Amniotic stem cell (primary cell): ENCODE results near the gene PID1.
A peak's percentile ranks its signal among the peaks of the same experiment; 100 is the strongest.
"Not testable (repeated sequence)": the region's sequence is repeated elsewhere in the genome, so short reads cannot be mapped to it uniquely, and the experiment has no call there.

Source experiments
- DNase-seq: peaks from one replicate; lab custom pipeline; 2025; lab: John Stamatoyannopoulos, UW

PID1 gene

DNA sequence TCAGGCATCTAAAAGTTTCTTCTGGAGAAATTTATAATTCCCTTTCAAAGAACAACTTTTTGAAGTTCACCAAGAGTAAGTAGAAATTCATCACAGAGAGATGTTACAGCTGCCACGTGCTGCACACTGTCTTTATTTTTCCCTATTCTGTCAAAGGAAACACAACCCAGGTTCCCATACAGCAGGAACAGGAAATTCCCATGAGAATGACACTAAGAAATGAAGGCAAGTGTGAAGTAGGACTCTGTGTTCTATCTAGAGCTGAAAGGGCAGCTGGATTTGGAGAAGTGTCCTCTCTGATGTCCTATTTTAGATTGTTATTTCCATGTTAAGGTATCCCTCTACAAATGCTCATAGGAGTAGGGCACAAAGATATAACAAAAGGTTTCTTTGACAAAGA, 58.8 kb downstream of the PID1 start:
- no peak for DNase-seq

DNA sequence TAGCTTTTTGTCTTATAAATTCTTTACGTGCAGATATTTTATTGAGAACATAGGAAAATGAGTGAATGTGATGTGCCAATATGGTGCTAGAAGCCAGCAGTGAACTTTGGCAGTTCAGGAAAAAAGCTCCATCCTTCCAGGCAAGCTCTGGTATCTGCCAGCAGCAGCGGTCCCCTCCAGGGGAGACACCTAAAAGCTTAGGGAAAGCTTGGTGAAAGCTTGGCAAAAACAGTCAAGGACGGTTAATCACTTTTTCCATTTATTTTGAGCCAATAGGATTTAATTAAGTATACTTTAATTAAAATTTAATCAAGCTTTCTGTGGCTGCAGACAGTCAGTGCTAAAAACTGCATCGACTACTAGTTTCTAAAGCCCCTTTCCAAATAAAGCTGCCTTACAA, 60.4 kb downstream of the PID1 start:
- DNase-seq, result no peak

DNA sequence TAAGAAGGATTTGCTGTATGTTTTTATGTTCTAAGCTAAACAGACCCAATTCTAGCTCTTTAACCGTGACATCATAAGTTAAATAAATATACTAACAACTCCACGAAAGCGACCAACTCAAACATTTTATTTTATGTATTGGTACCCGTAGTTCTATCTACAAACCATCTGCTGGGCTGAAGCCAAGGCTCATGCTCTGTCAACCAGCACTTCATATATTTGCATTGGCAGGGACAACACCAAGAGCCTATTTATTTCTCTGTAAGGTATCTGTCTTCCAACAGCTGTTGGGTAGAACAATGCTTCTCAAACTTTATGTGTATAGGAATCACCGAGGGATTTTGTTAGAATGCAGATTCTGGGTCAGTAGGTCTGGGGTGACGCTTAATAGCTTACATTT, 64.5 kb downstream of the PID1 start:
- DNase-seq, result no peak

DNA sequence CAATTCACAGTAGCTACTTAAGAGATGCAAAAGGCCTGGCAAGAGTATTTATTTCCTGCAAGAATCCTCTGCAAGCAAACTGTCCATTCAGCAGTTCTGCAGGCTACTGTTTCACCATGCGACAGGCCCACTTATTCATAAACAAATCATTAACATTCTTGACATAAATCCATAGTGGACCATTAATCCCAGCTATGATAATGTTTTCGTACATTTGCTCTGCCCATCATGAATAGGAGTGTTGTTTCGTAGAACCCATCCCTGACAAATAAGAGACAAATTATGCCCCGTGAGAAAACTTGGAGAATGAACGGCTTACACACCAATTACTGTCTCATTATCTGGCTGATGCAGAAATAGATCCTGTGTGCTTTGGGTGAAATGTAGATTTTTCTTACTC, 65.4 kb downstream of the PID1 start:
- DNase-seq, result no peak

DNA sequence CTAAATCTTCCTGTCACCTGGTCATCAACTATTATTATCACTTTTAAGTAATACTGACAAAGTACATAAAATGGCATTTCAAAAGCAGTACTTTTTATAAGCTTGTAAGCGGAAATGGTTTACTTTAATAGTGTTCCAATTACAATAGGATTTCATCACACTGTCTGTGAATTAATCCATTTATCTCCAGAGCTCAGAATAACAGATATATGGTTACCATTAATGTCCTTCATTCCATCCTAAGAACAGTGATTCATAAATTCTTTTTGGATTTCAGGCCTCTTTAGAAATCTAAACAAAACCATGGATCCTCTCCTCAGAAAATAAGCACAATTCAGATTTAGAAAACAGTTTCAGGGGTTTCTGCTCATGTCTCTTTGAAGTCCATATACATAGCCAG, 68.4 kb downstream of the PID1 start:
- no peak for DNase-seq

DNA sequence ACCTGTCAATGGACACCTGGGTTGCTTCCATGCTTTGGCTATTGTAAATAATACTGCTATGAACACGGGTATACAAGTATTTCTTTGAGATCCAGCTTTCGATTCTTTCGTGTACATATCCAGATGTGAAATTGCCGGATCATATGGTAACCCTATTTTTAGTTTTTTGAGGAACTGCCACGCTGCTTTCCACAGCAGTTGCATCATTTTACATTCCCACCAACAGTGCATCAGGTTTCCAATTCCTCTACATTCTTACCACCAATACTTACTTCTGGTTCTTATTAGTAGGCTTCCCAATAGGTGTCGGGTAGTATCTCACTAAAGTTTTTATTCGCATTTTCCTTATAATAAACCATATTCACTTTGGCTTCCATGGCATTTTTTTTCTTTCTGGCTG, 69.6 kb downstream of the PID1 start:
- DNase-seq, result no peak

DNA sequence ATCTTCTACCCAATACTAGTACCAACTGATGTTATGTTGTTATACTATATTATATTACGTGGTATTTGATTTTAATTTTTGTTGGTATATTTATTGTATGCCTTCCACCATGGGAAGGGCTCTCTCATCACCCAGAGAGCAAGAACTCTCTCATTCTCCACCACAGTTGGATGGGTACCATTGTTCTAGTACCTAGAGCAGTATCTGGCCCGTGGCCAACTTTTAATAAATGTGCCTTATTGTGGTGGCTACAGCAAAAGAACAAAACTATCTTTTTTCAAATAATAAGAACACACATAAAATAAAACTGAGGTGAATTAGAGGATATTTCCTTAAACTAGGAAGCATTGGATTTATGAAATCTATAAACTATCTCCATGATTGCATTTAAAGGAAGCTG, 71.8 kb downstream of the PID1 start:
- DNase-seq, result no peak

DNA sequence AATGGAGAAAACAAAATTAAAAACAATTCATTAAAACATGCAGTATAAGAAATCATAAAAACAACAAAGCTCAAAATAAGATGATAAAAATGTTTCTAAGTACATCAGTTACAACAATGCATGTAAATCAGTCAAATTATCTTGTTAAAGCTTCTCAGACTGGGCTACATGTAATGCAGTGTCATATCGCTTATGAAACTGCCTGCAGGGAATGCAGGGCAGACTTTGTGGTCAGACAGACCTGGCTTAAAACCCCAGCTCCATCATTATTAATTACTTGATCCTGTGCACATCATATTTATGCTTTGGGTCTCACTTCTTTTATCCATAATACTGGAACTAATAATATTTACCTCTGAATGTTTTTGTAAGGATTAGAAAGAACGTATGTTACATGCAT, 74.6 kb downstream of the PID1 start:
- no peak for DNase-seq

DNA sequence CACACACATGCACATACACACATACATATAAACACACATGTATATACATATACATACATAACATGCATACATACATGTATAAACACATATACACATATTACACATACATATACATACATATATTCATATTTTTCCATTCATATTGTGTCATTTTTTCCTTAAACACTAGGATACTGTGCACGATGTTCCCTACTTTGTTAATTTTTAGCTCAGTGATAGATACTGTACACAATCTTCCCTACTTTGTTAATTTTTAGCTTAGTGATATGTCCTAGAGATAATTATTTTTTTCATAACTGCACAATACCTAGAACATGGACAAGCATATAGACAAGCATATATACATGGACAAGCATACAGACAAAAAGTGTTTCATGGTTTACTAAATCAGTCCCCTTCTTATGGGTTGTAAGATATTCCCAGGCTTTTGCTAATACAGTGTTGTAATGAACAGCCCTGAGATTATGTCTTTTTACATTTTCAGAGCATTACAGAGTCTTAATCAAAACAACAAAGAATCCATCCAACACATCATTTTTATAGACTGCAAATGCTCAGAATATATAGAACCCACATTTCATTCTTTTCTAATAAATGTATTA, 75.6 kb downstream of the PID1 start:
- no peak for DNase-seq

DNA sequence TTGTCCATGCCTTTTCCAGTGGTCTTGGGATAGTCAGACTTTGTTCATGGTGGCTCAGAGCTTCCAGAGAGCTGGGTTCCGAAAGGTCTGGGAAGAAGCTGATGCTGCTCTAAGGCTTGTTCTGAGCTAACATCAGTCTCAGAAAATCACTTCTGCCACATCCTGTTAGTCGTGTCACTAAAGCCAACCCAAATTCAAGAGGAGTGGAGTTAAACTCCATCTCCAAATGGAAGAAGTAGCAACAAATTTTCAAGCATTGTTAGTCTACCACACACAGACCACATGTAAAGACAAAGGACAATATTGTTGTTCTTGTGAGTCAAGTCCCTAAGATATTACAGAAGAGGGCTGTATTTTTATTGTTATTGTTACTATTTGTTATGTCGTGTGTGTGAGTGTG, 77.8 kb downstream of the PID1 start:
- DNase-seq, result no peak

DNA sequence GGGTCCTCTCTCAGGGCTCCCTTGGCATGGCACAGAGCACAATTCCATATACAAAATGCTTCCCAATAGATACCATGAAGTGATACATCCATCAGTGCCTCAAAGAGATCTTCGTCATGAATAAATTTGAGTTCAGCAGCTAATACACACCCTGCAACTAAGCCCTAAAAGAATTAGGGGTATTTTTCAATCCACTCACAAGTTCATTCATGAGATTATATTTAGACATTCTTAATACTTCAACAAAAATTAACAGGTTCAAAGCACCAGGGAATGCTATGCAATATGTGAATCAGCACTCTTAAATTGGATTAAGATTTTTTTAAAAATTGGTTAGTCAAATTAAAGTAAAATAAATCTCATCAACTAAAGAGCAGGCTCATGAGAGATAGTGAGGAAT, 79.7 kb downstream of the PID1 start:
- DNase-seq, result no peak

DNA sequence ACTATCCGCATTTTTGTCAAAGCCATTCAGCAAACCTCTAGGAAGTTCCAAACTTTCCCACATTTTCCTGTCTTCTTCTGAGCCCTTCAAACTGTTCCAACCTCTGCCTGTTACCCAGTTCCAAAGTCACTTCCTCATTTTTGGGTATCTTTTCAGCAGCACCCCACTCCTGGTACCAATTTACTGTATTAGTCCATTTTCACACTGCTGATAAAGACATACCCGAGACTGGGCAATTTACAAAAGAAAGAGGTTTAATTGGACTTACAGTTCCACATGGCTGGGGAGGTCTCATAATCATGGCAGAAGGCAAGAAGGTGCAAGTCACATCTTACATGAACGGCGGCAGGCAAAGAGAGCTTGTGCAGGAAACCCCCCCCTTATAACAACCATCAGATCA, 84.0 kb downstream of the PID1 start:
- not testable (repeated sequence) for DNase-seq

DNA sequence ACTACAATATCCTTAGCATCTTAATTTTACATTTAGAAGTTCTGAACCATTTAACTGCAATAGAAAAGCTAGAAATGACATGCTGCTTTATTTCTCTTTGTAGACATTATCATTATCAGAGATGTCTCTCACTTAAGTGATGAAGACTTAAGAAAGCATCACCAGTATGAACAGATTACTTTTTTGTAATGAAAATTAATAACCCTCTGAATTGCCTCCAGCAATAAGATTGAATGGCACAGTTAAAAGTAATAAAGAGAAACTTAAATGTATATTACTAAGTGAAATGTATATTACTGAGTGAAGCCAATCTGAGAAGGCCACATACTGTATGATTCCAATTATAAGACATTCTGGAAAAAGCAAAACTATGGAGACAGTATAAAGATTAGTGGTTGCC, 89.4 kb downstream of the PID1 start:
- no peak for DNase-seq

DNA sequence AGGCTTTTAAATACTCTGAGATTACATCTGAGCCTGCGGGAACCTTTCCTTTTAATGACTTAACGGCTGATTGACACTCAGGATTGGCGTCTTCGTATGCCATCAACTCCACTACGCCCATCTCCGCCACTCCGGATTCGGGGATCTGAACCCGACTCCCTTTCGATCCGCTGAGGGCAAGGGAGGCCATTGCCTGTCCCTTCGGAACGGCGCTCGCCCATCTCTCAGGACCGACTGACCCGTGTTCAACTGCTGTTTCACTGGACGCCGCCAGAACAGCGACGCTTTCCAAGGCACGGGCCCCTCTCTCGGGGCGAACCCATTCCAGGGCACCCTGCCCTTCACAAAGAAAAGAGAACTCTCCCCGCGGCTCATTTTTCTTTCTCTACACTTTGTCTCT, 90.4 kb downstream of the PID1 start:
- no peak for DNase-seq

DNA sequence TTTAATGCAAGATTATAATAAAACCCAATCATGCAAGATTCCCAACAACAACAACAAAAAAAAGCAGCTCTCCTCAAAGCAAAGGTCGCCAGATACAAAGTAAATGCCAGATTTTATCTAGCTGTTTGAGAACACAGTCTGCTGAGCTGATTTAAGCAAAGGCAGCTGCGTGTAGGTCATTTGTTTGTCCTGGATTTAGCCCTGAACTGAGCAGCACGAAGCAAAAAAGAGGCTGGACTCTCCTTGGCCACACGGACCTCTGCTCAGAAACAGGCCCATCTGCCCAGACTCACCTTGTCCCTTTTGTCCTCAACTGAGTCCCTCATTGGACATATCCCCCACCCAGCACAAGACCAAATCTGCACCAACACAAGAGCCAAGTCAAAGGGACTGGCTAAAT, 91.5 kb downstream of the PID1 start:
- no peak for DNase-seq

DNA sequence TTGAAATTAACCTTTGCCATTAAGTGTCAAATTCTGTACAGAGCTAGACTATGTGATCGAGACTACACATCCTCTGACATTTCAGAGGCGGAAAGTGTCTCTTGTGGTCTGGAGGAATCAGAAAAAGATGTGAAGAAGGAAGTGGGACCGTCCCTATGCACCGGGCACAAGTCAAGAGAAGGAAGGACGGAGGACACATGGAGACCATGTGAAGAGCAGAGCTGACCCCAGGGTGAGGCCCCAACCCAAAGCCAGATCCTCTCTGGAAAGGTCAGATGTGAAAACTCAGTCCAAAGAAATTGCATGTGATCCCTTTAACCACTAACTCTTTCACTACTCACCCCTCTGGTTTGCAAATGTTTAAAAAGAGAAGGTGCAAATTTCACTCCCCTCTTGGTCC, 92.4 kb downstream of the PID1 start:
- no peak for DNase-seq

DNA sequence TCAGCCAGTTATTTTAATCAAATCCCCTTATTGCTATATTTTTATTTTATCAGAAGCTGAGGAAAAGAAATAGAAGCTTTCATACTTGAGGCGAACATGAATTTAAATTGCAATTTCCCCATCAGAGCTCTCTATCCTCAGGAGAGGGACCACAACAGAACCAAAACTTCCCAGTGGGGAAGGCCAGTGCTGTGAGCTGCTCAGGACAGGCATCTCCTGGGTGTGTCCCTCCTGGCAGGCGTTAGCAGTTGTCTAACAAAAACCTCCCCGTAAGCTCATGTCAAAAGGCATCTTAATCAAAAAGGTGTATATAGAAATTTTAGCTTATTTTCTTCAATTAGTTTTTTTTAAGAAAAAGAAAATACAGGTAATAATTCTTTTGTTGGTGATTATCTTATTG, 93.0 kb downstream of the PID1 start:
- DNase-seq, result no peak

DNA sequence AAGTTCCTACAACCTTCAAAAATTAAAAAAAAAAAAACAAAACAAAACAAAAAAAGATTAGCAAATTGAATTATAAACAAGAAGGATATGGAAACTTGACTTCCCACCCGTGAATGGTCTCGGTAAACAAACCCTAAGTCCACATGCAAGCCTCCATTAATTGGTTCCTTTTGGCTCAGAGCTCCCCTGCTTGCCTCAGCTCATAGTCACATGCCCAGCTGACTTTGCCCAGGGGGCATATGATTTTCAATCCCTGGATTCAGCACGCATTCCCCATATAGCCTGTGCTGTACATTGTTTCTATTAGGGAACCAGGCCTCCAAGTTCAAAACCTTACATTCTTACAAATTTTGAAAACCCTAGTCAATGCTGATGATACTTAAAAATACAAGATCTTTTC, 95.0 kb downstream of the PID1 start:
- no peak for DNase-seq

DNA sequence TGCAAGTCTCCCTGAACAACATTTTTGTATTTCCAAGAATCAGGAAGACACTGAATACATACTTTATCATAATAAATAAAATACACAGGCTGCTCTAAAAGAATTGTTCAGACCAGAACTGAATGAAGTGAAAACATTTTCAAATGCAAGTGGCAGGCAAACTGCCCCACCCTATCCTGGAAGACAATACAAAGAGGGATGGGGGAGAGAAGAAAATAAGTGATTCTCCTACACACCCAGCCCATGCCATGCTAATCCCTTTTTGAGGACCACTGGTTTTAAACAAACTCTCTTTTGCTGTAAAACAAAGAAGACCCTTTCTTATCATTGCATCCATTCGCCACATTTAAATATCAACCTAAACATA, 95.6 kb downstream of the PID1 start:
- DNase-seq, result no peak

DNA sequence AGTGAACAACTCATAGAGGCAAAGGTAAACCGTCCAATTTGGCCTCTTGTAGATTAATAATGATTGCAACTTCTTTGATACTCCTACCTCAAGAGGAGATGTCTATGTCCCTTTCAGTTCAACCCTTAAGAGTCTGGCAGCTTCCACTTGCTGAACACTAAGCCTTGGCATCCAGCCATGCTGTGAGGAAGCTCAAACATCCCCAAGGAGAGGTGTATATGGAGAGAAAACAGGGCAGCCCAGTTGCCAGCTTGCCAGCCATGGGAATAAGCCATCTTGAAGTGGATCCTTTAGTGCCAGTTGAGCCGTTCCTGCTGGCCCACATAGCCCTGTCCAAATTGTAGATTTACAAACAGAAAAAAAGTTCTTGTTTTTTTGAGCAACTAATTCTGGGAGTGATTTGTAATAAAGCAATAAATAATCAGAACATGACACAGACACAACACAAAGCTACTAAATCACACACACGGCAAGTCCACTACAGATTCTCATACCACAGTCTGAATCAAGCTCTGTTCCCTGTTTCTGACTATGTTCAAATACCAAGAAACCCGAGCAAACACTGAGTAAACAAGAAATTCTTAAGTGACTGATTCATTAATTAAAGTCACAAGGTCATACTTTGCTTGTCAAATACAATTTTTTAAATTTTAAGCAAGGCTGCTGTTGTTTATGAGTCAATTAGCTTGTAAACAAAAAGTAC, 96.1 kb downstream of the PID1 start:
- DNase-seq, result peak; percentile 32

DNA sequence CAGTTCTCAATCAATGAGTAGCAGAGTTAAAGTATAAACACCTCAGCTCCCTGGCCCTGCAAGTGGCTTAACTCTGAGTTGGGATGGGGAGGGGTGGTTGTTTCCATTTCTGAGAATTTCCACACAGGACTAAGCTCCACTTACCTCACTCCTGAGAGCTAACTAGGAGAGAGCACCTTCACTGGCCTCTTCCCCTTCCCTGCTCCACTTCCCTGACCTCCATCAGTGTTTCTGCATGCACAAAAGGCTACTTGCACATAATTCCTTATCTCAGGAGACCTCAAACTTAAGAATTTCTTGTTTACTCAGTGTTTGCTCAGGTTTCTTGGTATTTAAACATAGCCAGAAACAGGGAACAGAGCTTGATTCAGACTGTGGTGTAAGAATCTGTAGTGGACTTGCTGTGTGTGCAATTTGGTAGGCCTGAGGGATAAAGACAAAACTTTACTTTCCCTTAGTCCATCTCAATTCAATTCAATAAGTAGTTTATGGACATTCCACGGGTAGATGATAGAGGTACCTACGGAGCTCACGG, 97.2 kb downstream of the PID1 start:
- DNase-seq, result no peak

DNA sequence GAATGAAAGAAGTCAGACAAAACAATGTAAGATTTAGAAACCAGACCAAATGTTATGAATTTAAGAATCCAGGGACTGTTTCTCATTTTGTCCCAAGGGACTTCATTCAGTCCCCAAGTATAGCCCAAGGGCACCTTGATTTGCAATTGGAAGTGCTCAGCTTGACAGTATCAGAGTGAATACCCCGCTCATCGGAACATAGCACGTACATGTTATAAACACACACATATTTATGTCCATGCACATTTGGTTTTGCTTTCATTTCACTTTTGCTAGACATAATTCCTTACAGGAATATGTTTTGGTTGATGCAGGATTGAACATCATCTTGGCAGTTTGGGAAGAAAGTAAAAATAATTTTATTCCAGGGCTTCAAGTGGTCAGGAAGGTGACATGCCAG, 100.2 kb downstream of the PID1 start:
- DNase-seq, result no peak

DNA sequence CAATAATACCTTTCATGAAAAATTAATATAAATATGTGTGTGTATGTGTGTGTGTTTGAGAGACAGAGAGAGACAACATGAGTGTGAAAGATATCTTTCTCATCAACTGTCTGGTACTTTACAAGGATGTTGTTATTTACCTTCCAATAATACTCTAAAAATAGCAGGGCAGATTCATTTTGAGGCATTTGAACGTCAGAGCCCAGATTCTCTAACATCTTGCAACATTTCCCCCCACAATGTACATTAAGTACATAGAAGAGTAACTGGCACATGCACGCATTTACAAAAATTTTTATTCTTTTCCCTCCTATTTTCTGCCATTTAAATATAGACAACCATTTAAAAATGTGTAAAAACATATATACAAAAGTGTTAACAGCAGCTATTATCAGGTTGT, 100.9 kb downstream of the PID1 start:
- DNase-seq, result no peak

DNA sequence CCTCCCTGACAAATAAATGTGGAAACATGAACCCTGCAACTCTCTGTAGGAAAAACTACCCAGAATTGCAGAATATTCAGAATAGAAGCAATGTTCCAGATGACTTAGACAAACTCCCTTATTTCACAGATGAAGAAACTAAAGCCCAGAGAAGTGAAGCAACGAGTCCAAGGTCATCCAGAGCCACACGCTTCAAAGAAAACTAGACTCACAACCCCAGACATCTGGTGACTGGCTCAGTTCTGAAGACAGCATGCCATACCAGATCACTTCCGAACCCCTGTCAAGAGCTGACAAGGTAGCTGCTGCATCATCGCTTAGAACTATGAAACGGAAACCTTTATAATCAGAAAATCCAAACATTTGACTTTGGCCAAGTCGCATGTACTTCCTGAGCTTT, 101.3 kb downstream of the PID1 start:
- DNase-seq, result no peak
